ENCODE measurements around the gene CD300E.
A peak's percentile ranks its signal among the peaks of the same experiment; 100 is the strongest.
"Not testable (repeated sequence)": the region's sequence is repeated elsewhere in the genome, so short reads cannot be mapped to it uniquely, and the experiment has no call there.

The CD300E gene, protein sequence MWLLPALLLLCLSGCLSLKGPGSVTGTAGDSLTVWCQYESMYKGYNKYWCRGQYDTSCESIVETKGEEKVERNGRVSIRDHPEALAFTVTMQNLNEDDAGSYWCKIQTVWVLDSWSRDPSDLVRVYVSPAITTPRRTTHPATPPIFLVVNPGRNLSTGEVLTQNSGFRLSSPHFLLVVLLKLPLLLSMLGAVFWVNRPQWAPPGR

DNA sequence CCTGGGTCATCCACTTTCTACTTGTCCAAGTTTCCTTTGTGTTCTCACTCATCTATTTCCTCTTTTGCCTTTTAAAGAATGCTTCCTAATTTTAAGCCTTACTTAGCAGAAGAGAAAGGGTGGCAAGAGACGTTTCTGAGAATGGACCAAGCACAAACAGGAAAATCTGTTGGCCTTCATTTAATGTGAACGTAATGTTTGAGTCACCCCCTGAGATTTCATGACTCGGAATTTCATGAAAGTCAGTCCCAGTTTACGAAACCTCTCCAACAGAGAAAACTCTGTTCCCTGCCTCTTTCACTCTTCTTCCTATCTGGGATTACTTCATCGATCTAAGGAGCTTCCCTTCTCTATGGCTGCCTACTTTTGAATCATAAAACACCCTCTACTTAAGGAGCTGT is at the start of gene CD300E:
Gene CD300E, minus strand, starts transcription at position 46 of the 401 bp plus-strand sequence. CDS start 117 bp downstream, outside the sequence.
- no peak for DNase-seq

DNA sequence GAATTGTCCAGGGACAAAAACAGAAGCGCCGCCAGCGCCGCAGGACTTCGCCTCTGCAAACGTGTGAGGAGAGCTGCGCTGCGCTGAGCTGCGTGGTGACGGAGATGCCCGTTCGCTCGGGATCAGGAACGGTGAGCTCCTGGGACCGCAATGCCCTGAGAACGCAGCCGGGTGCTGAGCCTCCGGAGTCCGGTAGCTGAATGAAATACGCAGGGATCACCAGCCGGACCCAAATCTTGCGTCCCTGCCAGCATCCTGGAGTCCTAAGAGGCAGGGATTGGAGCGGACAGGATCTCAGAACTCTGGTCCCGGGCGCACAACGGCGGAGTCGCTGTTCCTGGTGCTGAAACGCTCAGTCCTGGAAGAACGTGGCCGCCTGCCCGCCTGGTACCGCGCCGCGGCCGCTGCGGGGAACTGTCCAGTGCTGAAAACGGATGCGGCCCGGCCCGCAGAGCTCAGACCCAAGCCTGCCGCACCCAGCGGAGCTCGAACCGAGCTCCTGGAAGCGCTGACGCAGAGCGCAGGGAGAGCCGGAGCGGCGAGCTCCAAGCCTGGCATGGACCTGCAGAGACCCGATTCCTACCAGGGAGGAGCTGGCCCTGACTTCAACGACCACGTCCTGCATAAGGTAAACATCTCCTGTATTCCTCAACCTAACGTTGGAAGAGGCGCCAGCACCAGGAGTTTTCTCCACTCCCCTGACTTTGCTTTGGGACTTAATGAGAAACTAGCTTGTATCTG is 47.7 kb upstream of the CD300E start:
- no peak for DNase-seq

DNA sequence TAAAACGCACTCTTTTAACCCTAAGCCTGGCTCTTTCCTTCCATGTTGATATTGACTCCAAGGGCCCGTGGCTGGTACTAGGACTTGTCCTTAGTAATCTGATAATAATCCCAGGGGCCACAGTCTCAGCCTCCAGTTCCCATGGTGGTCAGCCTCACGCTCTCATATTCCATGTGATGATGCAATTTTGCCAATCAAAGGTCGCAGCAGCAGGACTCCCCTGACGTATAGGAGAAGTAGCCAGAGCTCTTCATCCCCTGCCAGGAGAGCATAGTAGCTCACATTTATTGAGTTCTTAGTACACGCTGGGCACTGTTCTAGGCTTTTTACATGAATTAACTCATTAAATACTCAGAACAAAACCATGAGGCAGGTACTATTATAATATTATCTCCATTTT is 46.8 kb upstream of the CD300E start:
- no peak for DNase-seq

DNA sequence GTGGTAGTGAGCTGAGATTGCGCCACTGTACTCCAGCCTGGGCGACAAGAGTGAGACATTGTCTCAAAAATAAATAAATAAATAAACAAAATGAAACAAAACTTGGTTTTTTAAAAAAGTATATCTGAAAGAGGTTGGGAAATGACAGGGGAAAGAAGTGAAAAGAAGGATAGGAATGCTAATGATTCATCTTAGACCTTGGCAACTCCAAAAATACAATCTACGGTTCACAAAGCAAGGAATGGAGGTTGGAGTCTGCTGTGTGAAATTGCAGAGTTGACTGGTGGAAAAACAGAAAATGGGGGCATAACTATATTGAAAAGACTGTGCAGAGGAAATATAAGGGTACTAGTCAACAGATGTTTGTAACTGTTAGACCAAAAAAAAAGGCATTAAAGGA is 40.0 kb upstream of the CD300E start:
- no peak for DNase-seq

DNA sequence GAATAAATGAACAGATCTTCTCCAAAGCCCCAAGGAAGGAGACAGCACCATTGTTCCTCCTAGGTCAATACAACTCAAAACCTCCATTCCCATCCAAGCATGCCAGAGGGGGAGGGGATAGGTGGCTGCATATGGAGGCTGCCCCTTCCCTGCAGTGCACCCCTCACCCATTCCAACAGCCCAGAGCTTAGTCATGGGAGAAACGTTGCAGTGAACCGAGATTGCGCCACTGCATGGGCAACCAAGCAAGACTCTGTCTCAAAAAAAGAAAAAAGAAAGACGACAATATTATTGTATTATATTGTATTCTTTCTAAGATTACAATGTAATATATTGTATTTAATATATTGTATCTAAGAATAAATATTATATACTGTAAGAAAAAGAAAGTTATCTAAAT is 36.4 kb upstream of the CD300E start:
- no peak for DNase-seq

DNA sequence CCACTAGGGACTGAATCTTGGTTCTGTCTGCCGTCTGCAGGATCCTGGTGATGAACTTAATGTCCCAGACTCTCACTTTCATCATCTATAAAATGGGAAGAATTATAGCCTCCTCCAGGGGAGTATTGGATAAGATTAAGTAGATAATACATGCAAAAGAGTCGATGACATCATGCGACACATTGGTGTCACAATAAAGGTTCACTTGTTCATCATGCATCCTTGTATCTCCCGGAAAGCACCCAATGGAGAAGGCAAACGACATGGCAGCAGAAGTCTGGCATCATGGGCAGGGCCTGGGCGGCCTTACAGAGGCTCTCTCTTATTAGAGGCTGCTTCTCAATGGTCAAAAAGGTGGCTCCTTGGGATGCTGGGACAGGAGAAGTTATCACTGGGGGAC is 35.1 kb upstream of the CD300E start:
- DNase-seq, result no peak

DNA sequence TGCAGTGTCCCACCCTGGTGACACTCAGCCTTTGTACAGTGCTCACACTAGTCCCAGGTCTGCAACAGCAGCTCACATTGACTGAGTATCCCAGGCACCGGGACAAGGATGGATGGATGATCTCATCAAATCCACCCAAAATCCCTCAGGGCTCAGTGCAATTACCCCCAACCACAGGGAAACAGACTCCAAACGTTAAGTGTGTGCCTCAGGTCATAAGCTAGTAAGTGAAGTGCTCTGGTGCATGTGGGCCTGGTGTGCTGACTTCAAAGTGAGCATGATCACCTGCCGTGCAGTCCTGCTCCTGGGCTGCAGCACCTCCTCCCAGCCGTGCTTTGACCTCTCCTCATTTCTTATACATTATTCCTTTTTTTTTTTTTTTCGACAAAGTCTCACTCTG is 31.2 kb upstream of the CD300E start:
- peak; percentile 9 for DNase-seq

DNA sequence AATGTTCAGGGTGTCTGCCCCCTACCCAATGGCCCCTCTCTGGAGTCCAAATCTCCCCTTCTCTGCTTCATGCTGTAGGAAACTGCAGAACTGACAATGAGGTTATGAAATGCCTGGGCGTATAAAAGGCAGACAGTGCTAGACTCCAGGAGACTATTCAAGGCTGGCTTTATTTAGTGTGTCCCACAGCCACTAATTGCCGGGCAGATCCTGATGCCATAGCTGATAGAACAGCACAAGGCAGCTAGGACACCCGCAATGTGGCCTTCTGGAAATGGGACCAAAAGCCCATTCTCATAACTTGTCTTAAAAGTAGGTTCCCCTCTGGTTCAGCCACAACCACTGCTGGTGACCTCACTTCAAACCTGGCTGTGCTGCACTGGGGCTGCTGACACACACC is 28.5 kb upstream of the CD300E start:
- DNase-seq, result no peak

DNA sequence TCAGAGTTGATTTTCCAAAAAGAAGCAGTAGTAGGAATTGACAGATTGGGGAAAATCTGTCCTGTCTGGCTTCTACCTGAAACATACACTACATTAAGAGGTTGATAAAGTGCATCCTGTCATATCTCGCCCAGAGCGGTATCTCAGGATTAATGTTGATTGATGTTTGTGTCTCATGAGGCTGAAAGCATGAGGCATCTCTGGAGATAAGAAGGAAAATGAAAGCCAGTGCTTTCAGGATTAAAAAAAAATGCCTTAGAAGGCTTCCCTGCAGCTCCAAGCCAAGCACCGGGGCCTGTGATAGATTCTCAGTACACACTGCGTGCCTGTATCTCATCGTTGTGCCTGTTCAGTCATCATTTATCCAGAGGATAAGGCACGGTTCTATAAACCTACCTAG is 26.4 kb upstream of the CD300E start:
- no peak for DNase-seq

DNA sequence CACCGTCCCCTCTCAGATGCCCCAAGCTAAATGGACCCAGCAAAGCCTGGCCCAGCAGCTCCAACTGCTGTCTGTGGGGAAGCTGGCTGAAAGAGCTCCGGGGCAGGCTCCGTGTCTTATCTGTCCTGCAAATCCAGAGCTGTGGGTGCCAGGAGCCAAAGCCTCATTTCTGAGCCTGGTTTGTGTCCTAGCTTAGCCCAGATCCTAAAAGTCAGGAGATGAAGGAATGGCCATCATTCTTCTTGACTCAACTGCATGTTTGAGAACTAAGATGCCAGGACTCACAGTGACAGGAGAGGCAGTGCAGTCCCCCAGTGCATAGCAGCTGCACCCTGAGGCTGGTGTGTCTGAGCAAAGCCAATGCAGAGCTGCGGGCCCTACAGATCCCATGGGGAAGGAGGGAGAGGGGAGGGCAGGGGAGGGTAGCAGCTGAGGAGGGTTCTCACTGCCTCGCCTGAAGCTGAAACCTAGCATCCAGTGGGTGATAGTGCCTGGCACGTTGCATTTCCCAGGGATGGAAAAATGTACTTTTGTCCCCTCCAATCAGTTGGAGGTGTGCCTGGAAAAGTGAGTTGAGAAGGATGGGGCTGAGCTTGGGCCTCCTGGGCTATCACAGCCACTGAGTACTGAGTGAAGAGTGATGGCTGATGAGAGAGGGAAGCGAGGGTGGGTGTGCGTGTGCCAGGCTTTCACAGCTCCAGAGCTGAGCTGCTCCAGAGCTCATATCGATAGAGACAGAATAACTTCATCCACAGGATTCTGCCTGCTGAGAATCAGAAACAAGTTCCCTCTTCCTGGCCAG is 24.5 kb upstream of the CD300E start:
- no peak for DNase-seq

DNA sequence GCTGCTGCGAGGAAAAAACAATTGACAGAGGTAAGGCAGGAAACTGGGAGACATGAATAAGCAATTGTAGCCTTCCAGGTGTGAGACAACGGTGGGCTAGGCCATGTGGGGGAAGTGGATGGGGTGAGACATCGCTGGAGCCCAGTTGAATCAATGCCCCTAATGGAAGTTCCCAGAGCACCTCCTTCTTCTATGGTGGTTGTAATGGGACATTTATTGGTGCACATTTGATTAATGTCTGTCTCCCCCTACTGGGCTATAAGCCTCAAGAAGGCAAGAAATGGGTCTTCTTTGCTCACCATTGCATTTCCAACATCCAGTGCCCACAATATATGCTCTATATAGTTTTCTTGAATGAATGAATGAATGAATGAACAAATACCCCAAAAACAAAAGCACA is 22.7 kb upstream of the CD300E start:
- DNase-seq, result no peak

DNA sequence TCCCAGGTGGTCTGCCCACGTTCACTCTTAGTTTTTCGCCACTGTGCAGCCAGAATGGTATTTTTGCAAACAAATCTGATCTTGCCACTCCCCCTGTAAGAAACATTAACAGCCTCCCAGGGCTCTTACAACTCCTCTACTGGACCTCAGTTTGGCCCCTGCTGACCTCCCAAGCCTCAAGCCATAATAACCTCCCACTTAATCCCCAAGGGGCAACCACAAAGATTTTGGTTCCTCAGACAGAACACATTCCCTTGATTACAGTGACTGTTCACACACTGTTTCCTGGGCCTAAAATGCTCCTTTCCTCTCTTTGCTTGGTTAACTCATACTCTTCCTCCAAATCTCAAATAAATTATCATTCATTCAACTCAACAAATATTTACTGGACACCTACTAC is 21.5 kb upstream of the CD300E start:
- no peak for DNase-seq

DNA sequence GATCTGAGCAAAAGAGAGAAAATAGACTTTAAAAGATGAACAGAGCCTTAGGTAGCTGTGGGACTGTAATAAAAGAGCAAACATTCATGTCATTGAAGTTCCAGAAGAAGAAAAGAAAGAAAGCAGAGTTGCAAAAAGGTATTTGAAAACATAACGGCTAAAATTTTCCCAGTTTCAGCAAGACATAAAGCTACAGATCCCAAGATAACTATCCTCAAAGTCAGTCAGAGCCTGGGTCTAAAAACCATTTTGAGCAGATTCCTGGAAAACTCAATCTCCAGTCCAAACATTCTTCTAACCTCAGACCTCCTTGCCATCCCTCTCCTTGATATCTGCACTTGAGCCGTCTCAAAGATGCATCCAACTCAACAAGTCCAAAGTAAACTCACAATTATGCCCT is 20.9 kb upstream of the CD300E start:
- DNase-seq, result no peak

DNA sequence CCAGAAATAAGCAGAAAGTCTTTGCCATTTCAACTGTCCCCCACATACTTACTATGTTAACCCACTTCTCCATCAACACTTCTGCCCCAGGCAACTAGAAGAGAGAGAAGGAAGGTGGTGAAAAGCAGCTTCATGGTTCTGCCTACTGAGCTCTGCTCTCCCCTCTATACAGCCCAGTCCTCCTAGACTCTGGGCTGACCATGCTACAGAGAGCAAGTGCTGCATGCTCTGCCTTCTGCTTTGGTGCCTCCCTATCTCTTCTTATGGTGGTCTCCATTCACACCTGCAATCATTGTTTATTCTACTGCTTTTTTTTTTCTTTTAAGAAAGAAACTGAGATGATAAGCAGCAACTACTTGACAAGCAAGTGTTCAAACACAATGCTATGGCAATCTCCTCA is 20.3 kb upstream of the CD300E start:
- DNase-seq, result no peak

DNA sequence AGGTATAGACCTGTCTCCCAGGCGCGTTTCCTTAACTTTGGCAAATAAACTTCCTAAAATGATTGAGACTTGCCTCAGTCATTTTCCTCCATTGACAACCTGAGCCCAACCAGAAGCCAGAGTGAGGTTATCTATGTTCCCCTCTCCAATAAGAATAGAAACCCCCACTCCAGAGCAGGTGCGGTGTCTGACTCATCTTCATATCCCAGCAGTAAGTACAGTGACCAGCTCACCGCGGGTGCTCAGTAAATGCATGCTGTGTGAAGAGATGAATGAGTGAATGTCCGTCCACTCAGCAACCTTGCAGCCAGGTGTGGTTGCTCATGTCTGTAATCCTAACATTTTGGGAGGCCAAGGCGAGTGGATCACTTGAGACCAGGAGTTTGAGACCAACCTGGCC is 19.5 kb upstream of the CD300E start:
- DNase-seq, result no peak

DNA sequence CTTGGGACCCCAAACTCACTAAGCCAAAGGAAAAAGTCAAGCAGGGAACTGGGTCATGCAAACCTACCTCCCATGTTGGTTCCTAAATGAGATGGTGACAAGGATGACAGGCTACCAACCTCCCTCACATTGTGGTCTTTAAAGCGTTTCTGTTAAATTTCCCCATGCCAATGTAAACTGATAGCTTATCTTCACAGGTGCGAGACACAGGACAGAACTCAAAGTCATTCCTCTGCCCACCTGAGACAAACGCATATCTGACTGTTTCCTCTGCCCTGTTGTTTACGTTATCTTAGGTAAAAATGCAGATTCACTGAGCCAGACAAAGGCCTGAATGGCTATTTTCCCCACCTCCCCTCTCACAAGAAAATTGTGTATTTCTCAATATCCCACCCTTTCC is 19.0 kb upstream of the CD300E start:
- DNase-seq, result no peak

DNA sequence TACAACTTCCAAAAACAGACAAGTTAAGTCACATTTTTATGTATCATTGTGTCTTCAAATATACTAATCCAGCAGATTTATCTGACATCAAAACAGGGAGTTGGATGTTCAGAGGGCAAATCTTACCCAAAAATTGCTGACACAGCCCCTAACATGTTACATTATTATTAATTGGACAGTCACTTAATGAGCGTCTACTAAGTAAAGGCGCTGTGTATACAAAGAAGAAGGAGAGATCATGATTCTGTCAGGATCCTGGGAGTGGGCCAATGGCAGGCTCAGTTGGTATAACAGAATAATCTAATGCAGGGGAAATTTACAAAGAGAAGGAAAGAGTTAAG is 18.4 kb upstream of the CD300E start:
- DNase-seq, result no peak

DNA sequence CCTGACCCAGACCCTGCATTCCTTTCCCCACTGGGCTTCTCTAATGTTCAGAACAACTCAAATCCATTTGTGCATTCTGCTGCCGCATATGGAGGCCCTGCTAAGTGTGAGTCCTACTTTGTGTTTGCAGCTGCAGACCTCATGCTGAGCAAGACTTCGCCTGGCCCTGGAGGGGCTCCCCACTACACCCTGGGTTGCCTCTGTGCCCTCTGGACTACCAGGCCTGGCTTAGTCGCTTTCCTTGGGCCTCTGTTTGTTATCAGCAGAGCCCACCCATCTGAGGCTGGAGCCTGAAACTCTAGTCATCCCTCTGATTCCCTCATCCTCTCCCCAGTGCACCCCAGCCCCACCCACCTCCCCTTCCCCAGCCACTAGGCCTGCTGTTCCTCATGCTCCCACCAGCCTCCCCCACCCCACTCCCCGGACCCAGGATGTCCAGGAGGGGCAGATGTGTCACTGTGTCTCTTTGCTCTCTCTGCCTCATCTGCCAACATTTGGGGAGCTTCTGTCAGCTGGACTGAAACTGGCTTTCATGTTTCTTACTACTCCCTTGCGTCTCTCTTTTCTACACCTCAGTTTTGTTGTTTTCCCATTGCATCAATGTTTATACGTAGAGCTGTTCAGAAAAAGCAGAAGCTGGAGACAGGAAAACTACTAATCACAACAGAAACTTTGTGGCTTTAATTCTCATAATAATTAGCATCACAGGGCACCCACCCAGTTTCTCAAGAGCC is 17.9 kb upstream of the CD300E start:
- no peak for DNase-seq

DNA sequence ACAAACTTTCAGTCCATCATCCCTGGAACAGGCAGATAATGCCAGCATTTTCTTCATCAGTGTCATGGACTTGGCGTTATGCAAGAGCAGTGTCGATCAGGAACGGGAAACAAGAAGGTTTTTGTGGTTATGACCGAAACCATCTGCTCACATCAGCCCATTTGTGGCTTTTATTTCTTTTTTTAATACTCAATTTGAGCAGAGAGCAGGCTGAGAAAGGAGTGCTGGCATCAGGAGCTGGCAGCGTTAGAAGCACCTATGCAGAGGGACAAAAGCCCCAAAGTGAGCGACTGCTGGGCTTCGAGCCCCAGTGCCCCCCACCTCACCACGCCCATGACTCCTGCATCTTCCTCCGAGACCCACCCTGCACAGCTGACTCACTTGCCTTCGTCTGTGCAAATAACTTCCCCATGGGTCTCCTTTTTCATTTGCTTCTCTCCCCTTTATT is 16.2 kb upstream of the CD300E start:
- no peak for DNase-seq

DNA sequence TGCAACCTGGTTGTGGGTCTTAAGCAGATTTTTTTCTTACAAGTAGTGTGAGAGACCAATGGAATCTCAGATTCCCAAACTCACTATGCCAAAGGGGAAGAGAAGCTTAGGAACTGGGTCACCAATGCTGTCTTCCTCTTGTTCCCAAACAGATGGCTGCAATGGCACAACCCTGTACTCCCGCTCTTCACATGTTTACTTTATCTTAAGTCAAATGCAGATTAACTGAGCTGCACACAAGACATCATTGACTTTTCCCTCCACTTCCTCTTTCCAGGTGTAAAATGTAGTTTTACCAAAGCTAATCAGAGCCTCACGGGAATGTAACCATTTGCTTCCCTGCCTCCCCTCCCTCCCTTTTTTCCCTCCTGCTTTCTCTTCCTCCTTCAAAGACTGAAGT is 14.4 kb upstream of the CD300E start:
- no peak for DNase-seq

DNA sequence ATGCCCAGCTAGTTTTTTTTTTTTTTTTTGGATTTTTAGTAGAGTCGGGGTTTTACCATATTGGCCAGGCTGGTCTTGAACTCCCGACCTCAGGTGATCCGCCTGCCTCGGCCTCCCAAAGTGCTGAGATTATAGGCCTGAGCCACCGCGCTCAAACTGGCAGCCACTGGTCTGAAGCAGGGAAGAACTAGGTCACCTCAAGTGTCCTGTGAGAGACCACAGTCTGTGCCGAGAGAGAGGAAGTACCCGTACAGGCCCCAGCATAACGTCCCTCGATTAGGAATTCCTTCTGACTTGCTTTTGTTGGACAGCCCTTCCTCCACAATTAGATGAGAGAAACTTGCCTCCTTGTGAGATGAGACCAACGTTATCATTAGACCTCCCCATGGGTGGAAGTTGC is 13.7 kb upstream of the CD300E start:
- DNase-seq, result no peak

DNA sequence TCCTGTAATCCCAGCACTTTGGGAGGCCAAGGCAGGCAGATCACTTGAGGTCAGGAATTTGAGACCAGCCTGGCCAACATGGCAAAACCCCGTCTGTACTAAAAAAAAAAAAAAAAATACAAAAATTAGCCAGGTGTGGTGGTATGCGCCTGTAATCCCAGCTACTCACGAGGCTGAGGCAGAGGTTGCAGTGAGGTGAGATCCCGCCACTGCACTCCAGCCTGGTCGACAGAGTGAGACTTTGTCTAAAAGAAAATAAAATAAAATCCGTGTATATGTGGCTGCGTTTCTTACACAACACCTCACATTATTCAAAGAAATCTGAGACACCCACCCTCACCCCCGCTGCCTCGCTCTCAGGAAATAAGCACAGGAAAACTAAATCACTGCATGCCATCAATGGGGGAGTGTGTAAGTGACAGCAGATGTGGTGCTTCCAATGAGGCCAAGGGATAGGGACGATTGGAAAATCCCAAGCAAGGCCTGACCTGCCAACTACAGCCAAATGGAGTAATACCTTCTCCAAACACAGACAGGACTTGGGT is 13.1 kb upstream of the CD300E start:
- not testable (repeated sequence) for DNase-seq

DNA sequence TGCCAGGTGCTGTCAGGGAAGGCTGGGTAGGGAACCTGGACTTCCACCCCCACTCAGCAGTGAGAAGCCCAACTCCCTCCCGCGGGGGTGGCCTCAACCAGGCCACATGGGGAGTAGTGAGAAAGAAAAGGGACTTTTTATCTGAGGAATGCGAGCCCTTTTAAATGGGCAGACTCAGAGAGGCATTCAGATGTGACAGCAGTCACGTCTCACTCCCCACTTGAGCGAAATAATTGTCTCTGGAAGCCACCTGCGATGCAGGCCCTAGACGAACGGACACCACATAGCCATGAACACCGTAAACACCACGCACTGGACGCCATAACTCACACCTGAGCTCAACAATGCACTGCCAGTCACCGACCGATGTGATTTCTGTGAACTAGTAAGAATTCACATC is 11.9 kb upstream of the CD300E start:
- DNase-seq, result no peak
